Activated naive CD4-positive, alpha-beta T cell treated with anti-CD3 and anti-CD28 coated beads, Interleukin-2, amount 10 ng/mL, durations not matched to agents 7 days and 5 days (primary cell): ENCODE results near the gene NCOR2.
"Not testable (repeated sequence)": the region's sequence is repeated elsewhere in the genome, so short reads cannot be mapped to it uniquely, and the experiment has no call there.

Source experiments
- CTCF ChIA-PET: fragments of 350-600 bp; sonication (Branson Sonifier 250); formaldehyde crosslinking; loops from one replicate; lab custom pipeline; 2021; ENCODE audit warnings: antibody characterized with exemption; lab: Charles Lee
- DNase-seq: peaks from one replicate; pipeline ENCODE4 v3.0.0-alpha.2; 2020
- H3K27ac Mint-ChIP-seq: one replicate; pipeline ENCODE4 v1.8.0; 2021; ENCODE audit warnings: mild to moderate bottlenecking, moderate library complexity, mixed read lengths
- H3K27me3 Mint-ChIP-seq: one replicate; pipeline ENCODE4 v1.8.0; 2021; ENCODE audit warnings: mild to moderate bottlenecking, mixed read lengths
- H3K36me3 Mint-ChIP-seq: one replicate; pipeline ENCODE4 v1.8.0; 2021; ENCODE audit warnings: mixed read lengths
- H3K4me1 Mint-ChIP-seq: one replicate; pipeline ENCODE4 v1.8.0; 2021; ENCODE audit warnings: mixed read lengths
- H3K4me3 Mint-ChIP-seq: one replicate; pipeline ENCODE4 v1.8.0; 2021; ENCODE audit warnings: mild to moderate bottlenecking, moderate library complexity, mixed read lengths
- H3K9me3 Mint-ChIP-seq: one replicate; pipeline ENCODE4 v1.8.0; 2021; ENCODE audit warnings: mixed read lengths

The NCOR2 gene

GRCh38 chr12:124592050-124592449, 24.6 kb upstream of the NCOR2 start:
- CTCF ChIA-PET: no interaction called here
- no peak for DNase-seq
- H3K27ac Mint-ChIP-seq: no peak overlapping the region

GRCh38 chr12:124590447-124590846, 23.0 kb upstream of the NCOR2 start:
- CTCF ChIA-PET: no interaction called here
- Mint-ChIP-seq H3K27me3 (peaks cover 73% of the 10 kb centered on the region), H3K4me3 (no peak overlapping the region), H3K9me3 (peaks cover 4% of the 10 kb centered on the region), H3K36me3 (no peaks in the 10 kb centered on the region), H3K27ac (no peak overlapping the region), H3K4me1 (peaks cover 17% of the 10 kb centered on the region)
- DNase-seq: no peak

More at GRCh38 chr12:124592050-124592449, 24.6 kb upstream of the NCOR2 start:
- H3K27me3 Mint-ChIP-seq: peaks cover 65% of the 10 kb centered on the region
- H3K36me3 Mint-ChIP-seq: no peaks in the 10 kb centered on the region
- peaks cover 17% of the 10 kb centered on the region for H3K4me1 Mint-ChIP-seq
- H3K9me3 Mint-ChIP-seq: peaks cover 4% of the 10 kb centered on the region
- no peak overlapping the region for H3K4me3 Mint-ChIP-seq

GRCh38 chr12:124588751-124589267, 21.4 kb upstream of the NCOR2 start:
- Mint-ChIP-seq H3K27me3 (peaks cover 59% of the 10 kb centered on the region), H3K4me1 (peaks cover 17% of the 10 kb centered on the region), H3K36me3 (no peaks in the 10 kb centered on the region), H3K27ac (no peak overlapping the region), H3K9me3 (peaks cover 4% of the 10 kb centered on the region), H3K4me3 (no peak overlapping the region)
- no peak for DNase-seq
- CTCF ChIA-PET: interaction anchor here (0.7 kb wide), 1 partner anchor 1207 kb away, joined by 3 read pairs; no protein-coding TSS in a partner anchor

- H3K9me3 Mint-ChIP-seq: peaks cover 4% of the 10 kb centered on the region
- H3K4me3 Mint-ChIP-seq: no peak overlapping the region
- DNase-seq: no peak
- H3K4me1 Mint-ChIP-seq: peaks cover 17% of the 10 kb centered on the region
- CTCF ChIA-PET: no interaction called here
- peaks cover 52% of the 10 kb centered on the region for H3K27me3 Mint-ChIP-seq
- no peak overlapping the region for H3K27ac Mint-ChIP-seq
- no peaks in the 10 kb centered on the region for H3K36me3 Mint-ChIP-seq
These were observed 20.7 kb upstream of the NCOR2 start for GRCh38 chr12:124588018-124588634.

GRCh38 chr12:124586756-124587155, 19.3 kb upstream of the NCOR2 start:
- no peaks in the 10 kb centered on the region for H3K36me3 Mint-ChIP-seq
- DNase-seq: no peak
- H3K4me1 Mint-ChIP-seq: peaks cover 17% of the 10 kb centered on the region
- peaks cover 48% of the 10 kb centered on the region for H3K27me3 Mint-ChIP-seq
- H3K27ac Mint-ChIP-seq: no peak overlapping the region
- peaks cover 4% of the 10 kb centered on the region for H3K9me3 Mint-ChIP-seq
- no peak overlapping the region for H3K4me3 Mint-ChIP-seq
- CTCF ChIA-PET: no interaction called here

- CTCF ChIA-PET, DNase-seq, H3K36me3 Mint-ChIP-seq, H3K27ac Mint-ChIP-seq, H3K9me3 Mint-ChIP-seq, H3K4me3 Mint-ChIP-seq: not testable (repeated sequence)
- Mint-ChIP-seq H3K27me3 (peaks cover 54% of the 10 kb centered on the region), H3K4me1 (peaks cover 12% of the 10 kb centered on the region)
These were observed 17.1 kb upstream of the NCOR2 start for GRCh38 chr12:124584494-124584893.

- H3K4me1 Mint-ChIP-seq: peaks cover 5% of the 10 kb centered on the region
- DNase-seq: no peak
- H3K27me3 Mint-ChIP-seq: peaks cover 51% of the 10 kb centered on the region
- no peak overlapping the region for H3K27ac Mint-ChIP-seq
- CTCF ChIA-PET: no interaction called here
- peaks cover 3% of the 10 kb centered on the region for H3K9me3 Mint-ChIP-seq
- no peaks in the 10 kb centered on the region for H3K36me3 Mint-ChIP-seq
- H3K4me3 Mint-ChIP-seq: no peak overlapping the region
These were observed 16.4 kb upstream of the NCOR2 start for GRCh38 chr12:124583854-124584253.

GRCh38 chr12:124582108-124582424, 14.7 kb upstream of the NCOR2 start:
- Mint-ChIP-seq H3K27ac (no peak overlapping the region), H3K4me1 (no peaks in the 10 kb centered on the region), H3K36me3 (no peaks in the 10 kb centered on the region), H3K9me3 (peaks cover 3% of the 10 kb centered on the region), H3K27me3 (peaks cover 43% of the 10 kb centered on the region), H3K4me3 (no peak overlapping the region)
- no peak for DNase-seq
- CTCF ChIA-PET: no interaction called here

GRCh38 chr12:124581307-124582107, 14.1 kb upstream of the NCOR2 start:
- CTCF ChIA-PET: no interaction called here
- H3K4me1 Mint-ChIP-seq: no peaks in the 10 kb centered on the region
- no peak for DNase-seq
- no peak overlapping the region for H3K4me3 Mint-ChIP-seq
- no peak overlapping the region for H3K27ac Mint-ChIP-seq
- peaks cover 43% of the 10 kb centered on the region for H3K27me3 Mint-ChIP-seq
- no peaks in the 10 kb centered on the region for H3K36me3 Mint-ChIP-seq
- H3K9me3 Mint-ChIP-seq: peaks cover 3% of the 10 kb centered on the region

GRCh38 chr12:124579921-124580517, 12.6 kb upstream of the NCOR2 start:
- Mint-ChIP-seq H3K9me3 (peaks cover 3% of the 10 kb centered on the region), H3K4me3 (no peak overlapping the region), H3K4me1 (no peaks in the 10 kb centered on the region), H3K27me3 (peaks cover 49% of the 10 kb centered on the region), H3K36me3 (no peaks in the 10 kb centered on the region), H3K27ac (no peak overlapping the region)
- DNase-seq: no peak
- CTCF ChIA-PET: no interaction called here

- Mint-ChIP-seq H3K9me3 (peaks cover 3% of the 10 kb centered on the region), H3K27me3 (peaks cover 51% of the 10 kb centered on the region), H3K4me1 (no peaks in the 10 kb centered on the region), H3K27ac (no peak overlapping the region), H3K36me3 (no peaks in the 10 kb centered on the region), H3K4me3 (no peak overlapping the region)
- no peak for DNase-seq
- CTCF ChIA-PET: no interaction called here
These were observed 11.4 kb upstream of the NCOR2 start for GRCh38 chr12:124578854-124579253.

- Mint-ChIP-seq H3K36me3 (no peaks in the 10 kb centered on the region), H3K4me3 (no peak overlapping the region), H3K27me3 (peaks cover 55% of the 10 kb centered on the region), H3K27ac (no peak overlapping the region), H3K9me3 (peaks cover 3% of the 10 kb centered on the region), H3K4me1 (no peaks in the 10 kb centered on the region)
- CTCF ChIA-PET: no interaction called here
- no peak for DNase-seq
These were observed 11.0 kb upstream of the NCOR2 start for GRCh38 chr12:124578445-124578844.

- Mint-ChIP-seq H3K27me3 (peaks cover 55% of the 10 kb centered on the region), H3K9me3 (peaks cover 3% of the 10 kb centered on the region), H3K27ac (no peak overlapping the region), H3K4me1 (no peaks in the 10 kb centered on the region), H3K36me3 (no peaks in the 10 kb centered on the region), H3K4me3 (no peak overlapping the region)
- no peak for DNase-seq
- CTCF ChIA-PET: no interaction called here
These were observed 10.6 kb upstream of the NCOR2 start for GRCh38 chr12:124577986-124578385.

GRCh38 chr12:124577374-124577773, 10.0 kb upstream of the NCOR2 start:
- Mint-ChIP-seq H3K27ac (no peak overlapping the region), H3K4me3 (no peak overlapping the region), H3K27me3 (peaks cover 51% of the 10 kb centered on the region), H3K36me3 (no peaks in the 10 kb centered on the region), H3K9me3 (peaks cover 3% of the 10 kb centered on the region), H3K4me1 (no peaks in the 10 kb centered on the region)
- no peak for DNase-seq
- CTCF ChIA-PET: no interaction called here
